Middle frontal gyrus (tissue), 1 donor: Measurements from ENCODE around the gene CRTC3.

Source experiments
- DNase-seq: peaks from one replicate; pipeline ENCODE4 v3.0.0-alpha.2; 2015; ENCODE audit warnings: low spot score; ENCODE audit errors: extremely low spot score

CRTC3 gene

DNA sequence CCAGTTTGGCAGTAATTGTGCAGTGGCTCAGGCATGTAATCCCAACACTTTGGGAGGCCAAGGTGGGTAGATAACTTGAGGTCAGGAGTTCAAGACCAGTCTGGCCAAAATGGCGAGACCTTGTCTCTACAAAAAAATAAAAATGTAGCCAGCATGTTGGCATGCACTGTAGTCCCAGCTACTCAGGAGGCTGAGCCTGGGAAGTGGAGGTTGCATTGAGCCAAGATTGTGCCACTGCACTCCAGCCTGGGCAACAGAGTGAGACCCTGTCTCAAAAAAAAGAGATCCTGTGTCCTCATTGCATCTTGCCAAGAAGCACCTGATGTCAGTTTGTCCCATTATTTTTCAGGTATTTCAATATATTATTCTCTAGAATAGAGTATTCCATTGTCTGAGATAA, 61.8 kb downstream of the CRTC3 start:
- no peak for DNase-seq

DNA sequence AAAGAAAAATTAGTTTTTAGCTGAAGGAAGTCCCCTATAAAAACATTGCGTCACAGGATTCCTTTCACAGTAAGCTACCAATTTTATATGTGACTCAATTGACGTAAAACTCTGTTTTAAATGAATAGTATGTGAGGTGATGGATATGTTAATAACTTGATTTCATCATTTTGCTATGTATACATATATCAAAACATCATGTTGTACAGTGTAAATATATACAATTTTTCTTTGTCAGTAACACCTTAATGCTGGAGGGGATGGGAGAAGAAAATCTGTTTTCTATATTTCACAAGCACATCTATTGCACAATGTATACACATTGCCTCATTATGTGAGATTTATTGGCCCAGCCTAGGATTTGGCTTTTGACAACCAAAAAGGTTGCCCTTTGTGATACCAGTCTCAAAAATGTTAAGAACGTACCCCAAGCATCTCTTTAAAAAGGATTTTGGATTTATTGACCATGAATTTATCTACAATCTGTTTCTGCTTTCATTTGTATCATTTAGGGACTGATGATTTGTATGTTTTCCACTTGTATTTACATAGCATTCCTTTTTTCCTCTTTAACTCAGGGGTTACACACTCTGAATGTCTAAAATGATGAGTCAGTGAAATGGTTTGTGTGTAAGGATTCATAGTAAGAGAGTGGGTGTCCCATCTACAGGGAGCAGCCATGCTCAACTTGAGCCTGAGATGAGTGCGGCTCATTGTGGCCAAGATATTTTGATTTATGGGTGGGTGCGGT, 62.6 kb downstream of the CRTC3 start:
- no peak for DNase-seq

DNA sequence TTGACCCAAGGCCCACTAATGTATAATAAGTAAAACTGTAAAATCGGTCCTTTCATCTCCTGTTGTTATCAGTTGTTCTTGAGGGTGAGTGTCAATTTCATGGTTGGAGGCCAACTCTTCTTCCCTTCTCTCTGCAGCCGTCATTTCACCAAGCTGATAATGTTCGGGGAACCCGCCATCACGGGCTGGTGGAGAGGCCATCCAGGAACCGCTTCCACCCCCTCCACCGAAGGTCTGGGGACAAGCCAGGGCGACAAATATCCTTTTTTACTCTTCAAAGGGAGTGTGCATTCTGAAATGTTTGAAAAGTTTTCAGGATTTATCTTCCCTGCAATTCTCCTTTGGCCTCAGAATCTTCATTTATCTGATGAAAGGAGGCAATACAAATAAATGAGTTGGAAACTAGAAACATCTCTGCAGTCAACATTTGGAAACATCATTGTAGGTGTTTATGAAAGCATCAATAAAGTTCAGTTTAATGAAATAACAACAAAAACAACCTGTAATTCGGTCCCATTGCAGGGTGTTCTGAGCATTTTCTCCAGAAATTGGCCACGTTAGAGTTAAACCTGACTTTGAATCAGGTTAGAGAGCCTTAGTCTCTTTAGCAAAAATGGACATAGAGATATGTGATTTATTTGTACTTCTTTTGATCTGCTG, 63.9 kb downstream of the CRTC3 start:
- no peak for DNase-seq

- DNase-seq, result no peak
Observed at GRCh38 chr15:90594301-90594738, 64.6 kb downstream of the CRTC3 start.

GRCh38 chr15:90595763-90596155, 66.0 kb downstream of the CRTC3 start:
- no peak for DNase-seq

DNA sequence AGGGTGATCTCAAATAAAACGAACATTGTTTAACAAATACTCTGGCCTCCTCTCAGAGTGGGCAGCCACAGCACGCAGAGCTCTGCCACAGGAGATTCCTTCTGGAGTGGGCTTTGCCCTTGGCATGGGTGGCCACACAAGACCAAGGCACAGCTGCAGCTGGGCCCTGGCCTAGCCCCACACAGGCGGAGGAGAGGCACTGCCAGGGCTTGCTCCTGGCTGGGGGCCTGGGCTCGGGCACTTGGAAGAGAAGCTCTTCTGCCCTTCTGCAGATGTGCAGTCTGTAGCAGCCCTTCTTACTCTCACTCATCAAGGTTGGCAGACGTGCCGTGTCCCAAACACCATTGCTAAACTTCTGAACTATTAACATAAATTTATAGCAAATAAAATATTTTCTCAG, 67.2 kb downstream of the CRTC3 start:
- peak; percentile 29 for DNase-seq

DNA sequence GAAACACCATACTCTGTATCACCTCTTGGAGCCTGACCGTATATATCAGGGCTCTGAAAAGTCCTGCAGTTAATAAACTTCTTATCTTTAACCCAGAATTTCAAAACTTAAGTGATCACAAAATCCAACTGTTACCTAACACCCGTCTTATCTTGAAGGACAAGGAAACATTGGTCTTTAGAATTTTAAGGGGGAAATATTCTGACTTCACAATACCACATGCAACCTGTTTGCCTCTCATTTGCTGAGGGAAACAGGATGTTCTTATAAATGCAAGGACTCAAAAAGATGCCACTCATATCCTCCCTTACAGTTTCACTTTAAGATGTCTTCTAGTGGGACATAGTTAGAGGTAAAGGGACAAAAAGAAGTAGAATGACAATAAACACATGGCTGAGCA, 67.9 kb downstream of the CRTC3 start:
- DNase-seq, result no peak

GRCh38 chr15:90598031-90598577, 68.4 kb downstream of the CRTC3 start:
- DNase-seq, result no peak

GRCh38 chr15:90598679-90599078, 69.0 kb downstream of the CRTC3 start:
- no peak for DNase-seq

DNA sequence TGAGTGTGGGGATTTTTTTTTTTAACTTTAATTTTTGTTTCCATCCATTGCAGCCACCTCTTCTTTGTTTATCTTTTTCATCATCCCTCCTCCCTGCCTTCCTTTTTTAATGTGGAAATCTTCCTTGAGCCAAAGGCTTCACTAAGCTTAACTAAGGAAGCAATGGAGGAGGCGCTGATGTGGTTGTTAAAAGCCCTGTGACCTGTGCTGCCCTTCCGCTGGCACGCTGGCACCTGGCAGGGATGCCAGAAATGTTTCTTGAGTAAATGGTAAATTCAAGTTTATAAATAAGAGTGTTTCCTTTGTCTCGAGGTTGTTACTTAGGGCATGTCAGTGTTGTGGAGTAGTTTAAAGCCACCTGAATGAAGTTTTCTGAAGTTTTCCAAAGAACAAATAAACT, 69.4 kb downstream of the CRTC3 start:
- no peak for DNase-seq

DNA sequence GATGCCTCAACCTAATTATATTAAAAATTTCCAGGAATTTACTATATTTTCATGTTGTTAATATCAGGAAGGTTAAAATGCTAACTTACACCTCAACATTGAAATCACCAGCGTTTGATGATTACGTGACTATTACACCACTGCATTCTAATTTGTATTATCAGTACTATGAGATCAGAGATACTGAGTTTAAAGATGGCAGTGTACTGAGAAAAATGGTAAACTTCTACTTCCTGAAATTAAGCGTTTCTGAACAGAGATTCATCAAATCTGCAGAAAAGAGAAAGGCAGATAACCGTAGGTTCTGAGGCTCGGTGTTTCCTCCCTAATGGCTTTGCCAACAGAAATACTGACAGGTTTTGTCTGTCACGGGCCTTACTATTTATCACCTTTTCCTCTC, 69.9 kb downstream of the CRTC3 start:
- DNase-seq, result no peak

- DNase-seq, result no peak
Observed at GRCh38 chr15:90600954-90601353, 71.2 kb downstream of the CRTC3 start.

DNA sequence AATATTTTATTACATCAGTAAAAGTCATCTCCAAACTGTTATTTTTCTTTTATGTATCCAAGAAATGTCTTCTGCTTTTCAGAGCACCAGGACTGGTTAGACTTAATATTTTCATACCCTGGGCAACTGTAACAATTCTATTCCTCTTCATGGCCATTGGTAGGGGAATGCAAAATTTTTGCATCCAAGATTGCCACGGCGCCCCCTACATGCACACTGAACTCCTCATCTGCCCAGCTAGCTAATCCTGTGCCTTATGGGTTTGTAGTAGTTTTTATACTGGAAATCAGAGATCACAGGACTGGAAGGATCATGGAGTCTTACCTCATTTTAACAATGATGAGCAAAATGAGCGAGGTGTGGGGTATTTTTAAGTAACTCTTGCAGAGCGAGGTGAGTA, 74.2 kb downstream of the CRTC3 start:
- no peak for DNase-seq

DNA sequence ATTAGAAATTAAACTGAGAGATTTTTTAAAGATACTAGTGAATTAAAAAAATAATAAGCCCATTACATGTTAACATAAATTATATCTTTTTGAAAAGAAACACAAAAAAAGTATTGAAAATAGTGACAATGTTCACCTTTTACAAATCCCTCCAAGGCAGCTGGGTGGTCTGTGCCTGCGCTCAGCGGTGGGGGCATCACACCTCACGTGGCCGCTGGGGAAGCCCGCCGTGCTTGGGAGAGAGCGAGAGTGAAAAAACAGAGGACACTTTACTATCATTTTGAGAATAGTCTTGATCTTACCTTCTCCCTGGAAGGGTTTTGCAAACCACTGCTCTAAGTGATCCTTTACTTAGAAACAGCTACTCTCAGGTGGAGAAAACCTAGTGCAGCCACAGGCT, 76.9 kb downstream of the CRTC3 start:
- DNase-seq, result no peak

DNA sequence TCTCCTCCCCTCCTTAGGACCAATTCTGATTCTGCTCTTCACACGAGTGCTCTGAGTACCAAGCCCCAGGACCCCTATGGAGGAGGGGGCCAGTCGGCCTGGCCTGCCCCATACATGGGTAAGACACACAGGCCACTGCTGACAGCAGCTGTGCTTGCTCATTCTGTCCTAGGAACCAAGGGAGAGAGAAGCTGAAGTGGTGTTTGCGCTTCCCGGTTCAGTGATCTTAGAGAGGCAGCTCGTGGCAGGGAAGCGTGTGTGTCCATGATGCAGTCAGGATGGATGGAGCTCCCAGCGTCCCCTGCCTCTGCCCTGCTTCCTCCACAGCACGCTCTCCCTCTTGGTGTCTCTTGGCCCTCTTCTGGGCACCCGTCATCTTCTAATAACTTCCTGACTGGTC, 77.6 kb downstream of the CRTC3 start:
- DNase-seq, result no peak

DNA sequence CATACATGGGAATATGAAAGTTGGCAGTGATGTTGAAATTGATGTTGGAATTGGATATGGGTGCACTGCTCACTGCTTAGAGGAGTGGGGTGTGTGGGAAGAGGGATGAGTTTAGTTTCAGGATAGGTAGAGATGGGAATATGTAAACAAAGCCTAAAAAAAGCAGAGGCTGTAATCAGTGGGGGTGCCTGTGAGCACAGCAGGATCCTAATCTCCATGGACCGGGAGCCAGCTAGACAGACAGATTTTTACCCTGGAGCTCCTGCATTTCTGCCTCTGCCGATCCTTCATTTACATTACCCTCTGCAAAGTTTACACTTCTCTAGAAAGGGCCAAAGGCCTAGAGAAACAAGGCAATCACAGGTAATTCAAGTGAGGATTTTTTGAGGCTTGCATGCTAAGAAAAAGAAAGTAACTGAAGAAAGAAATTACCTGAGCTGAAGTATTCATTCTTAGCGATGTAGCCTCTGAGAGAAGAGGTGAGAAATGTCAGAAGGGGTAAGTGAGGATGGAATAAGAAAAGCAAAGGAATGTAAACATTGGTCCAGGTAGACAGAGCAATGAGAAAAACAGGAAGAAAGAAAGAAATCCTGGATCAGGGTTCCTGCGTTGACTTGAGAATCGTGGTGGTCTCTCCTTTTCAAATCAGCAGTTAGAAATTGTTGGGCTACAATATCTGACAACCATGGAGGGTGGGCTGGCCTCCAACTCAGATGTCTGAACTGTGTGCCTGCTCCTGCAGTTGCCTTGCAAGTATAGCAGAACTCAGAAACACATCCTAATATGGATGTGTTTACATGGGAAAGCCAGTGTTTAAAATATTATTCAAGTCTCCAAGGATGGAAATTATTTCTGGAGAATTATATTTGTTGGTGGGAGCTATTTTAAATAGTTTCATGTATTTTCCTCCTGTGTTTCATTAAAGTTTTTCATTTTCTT, 79.8 kb downstream of the CRTC3 start:
- DNase-seq, result no peak

- no peak for DNase-seq
Observed at GRCh38 chr15:90610190-90610589, 80.5 kb downstream of the CRTC3 start.

DNA sequence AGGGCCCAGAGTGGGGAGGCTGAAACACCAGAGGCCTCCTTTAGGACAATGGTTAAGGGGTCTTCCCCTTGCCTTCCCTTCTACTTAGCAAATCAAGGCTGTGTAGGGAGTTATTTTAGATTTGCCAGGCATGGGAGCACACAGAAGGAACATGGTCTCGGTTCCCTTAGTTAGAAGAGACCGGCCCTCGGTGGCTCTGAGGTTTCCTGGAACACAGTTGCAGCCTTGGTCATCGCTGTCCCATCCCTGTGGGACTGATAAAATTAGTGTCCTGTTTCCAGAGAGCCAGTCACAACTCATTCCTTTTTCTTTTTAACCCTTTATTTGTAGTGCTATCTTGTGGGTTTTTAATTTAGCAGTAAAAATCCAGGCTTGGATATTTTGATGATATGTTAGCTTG, 81.4 kb downstream of the CRTC3 start:
- DNase-seq, result no peak

- DNase-seq, result no peak
Observed at GRCh38 chr15:90617171-90617570, 87.4 kb downstream of the CRTC3 start.

- DNase-seq, result no peak
Observed at GRCh38 chr15:90617668-90618097, 88.0 kb downstream of the CRTC3 start.

DNA sequence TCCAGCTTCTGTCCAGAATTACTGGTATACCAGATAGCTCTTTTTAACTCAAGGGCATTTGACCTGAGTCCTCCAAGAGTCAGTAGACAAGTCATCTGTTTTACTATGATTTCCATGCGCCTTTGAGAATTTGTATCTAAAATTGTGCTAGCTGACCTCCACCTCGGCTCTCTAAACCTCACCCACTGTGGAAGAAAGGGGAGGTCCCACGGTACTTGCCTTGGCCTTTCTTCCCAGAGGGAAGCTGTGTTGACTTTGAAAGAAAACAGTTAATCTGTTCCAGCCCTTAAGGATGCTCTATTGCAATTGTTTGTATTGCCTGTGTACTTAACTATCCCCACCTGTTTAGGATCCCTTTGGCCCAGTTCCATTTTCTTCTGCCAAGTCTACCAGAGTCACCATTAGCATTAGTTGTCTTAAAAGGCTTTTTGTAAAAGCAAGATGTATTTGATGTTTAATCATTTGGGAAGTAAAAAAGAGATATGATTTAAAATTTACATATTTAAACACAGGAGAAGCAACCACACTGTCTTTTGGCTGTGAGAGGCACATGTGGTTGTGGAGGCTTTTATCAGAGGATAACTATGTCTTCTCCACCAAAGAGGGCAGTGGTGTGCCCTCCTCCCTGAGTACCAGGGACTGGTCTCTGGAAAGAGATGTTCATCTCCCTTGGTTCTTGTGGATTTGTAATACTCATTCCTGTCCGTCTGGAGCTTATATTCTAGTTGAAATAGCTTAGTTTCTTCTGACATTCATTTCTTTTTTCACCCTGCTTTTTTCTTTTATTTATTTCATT, 88.8 kb downstream of the CRTC3 start:
- no peak for DNase-seq
